WI38 (cell line): ENCODE results near the gene ZBTB16.

Source experiments
- H3K4me3 ChIP-seq: 2 replicates; pipeline ENCODE4 v1.5.1; 2011; ENCODE audit warnings: low read depth, mild to moderate bottlenecking, control low read depth, low read length
- CTCF ChIP-seq: IDR thresholded peaks from 2 replicates; pipeline ENCODE4 v1.5.1; 2012; ENCODE audit warnings: low read depth, mild to moderate bottlenecking, control low read depth, low read length

The ZBTB16 gene

DNA sequence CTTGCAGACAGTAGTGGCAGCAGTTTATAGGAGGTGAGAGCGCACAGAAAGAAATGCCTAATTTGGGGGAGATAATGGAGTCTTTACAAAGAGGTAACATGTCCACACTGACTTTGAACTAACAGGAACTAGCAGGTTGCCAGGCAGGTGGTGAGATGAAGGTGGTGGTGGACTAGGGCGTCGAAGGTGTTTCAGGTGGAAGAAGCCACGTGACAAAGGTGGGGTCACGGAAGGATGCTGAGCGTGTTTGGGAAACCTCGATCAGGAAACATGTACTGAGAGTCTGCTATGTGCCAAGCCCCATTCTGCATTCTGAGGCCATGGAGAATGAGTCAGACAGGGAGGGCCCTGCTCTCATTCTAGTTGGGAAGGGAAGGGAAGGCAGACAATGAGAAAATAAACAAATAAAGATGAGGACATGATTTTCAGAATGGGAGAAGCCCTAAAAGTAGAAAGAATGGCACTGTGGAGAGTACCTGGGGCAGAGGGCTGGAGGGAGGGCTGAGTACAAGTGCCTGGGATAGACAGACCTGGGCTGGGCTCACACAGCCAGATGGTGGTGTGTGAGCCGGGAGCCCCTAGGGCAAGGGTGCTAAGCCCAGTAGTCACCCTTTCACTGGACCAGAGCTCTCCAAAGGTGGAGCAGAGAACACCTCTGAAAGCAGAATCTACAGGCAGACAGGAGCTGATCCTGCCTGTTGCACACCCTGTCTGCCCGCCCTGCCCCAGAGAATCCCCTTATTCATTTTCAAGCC is 220.5 kb downstream of the ZBTB16 start:
- no peak for TF ChIP-seq CTCF
- no peak overlapping the region for H3K4me3 ChIP-seq

DNA sequence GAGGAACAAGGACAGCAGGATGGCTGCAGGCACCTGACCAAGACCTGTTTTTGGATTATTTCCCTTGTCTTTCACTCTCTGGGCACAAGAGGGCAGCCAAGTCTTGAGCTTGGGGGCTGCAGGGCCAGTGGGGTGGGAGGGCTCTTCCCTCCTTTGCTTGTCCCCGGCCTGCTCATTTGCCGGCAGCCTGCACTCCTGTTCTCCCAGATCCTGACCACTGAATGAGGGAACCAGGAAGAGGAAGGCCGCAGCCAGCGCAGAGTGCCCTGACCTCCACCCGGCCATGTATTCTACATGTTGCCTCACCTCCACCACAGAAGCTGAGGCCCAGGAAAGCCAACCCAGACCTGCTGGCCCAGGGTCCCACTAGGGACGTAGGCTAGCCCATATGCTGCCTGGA is 221.2 kb downstream of the ZBTB16 start:
- TF ChIP-seq CTCF = peak; percentile 64
- H3K4me3 ChIP-seq = no peak overlapping the region

DNA sequence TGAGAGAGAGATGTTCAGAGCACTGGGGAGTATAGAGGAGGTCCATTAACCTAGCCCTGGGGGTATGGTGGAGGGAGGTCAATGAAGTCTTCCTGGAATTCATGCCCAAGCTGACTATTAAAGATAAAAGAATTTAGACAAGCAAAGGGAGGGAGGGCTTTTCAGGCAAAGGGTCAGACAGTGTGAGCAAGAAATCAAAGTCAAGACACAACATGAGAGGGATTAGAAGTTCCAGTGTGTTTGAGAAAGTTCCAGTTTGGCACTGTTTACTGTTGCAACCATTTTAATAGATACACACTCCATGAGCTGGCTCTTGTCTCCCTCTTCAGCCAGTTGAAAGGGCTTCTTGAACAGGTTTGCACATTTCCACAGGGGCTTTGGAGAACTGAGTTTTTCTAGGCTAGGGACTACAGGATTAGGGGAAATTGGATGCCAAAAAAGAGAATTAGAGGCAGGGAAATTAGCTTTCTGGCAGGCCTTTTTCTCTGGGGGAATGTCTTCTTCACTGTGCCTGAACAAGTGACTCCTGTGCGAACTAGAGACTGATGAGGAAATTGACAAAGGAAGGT is 222.0 kb downstream of the ZBTB16 start:
- H3K4me3 ChIP-seq = no peak overlapping the region
- TF ChIP-seq CTCF = no peak

DNA sequence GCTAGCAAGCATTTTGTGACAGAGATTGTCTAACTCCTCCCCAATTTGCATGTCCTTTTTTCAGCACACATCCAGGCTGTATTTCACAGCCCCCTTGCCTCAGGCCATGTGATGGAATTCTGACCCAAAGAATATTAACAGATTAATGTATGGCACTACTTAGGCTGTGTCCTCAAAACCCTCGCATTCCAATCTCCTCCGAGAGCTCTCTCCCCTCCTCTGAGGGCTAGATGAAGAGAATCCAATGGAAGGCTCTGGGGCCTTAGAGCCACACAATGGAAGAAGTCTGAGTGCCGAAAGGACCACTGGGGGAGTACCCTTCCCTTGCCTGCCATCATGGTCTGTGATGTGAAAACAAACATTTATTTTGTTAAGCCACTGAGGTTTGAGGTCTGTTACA is 223.0 kb downstream of the ZBTB16 start:
- no peak for TF ChIP-seq CTCF

DNA sequence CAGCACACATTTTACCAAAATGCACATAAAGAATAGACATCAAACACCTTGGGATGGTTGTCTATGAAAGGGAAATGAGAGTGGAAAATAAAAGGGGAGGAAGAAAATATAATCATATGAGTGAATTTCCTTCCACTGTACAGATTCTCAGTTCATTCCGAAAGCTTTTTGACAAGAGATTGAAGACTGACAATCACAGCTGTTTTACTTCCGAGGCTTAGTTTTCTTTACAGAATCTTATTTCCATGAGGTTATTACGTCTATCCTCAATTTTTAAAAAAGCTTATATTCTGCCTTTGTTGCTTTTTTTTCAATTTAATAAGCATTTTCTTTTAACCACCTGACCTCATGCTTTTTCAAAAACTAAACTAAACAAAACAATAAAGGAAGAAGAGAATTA is 223.9 kb downstream of the ZBTB16 start:
- TF ChIP-seq CTCF = no peak
- H3K4me3 ChIP-seq = no peak overlapping the region

More for the DNA sequence above, 223.0 kb downstream of the ZBTB16 start:
- no peak overlapping the region for H3K4me3 ChIP-seq

DNA sequence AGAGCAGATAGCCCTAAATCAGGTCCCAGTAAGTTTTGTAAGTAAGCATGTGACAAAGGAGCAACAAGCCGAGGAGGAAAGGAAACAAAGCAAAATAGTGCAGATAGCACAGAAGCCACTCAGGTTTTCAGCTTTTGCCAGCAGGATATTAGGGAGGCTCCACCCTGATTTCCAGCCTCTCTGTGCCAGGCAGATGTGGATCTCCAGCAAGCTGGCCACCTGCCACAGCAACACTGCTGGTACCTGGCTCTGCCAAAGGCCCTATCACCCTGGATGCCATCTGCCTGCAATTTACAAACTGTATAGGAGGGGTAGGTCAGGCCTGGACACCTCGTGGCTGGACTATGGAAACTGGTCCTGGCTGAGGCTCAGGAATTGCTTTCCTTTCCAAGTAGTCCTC is 224.5 kb downstream of the ZBTB16 start:
- no peak for TF ChIP-seq CTCF
- no peak overlapping the region for H3K4me3 ChIP-seq

DNA sequence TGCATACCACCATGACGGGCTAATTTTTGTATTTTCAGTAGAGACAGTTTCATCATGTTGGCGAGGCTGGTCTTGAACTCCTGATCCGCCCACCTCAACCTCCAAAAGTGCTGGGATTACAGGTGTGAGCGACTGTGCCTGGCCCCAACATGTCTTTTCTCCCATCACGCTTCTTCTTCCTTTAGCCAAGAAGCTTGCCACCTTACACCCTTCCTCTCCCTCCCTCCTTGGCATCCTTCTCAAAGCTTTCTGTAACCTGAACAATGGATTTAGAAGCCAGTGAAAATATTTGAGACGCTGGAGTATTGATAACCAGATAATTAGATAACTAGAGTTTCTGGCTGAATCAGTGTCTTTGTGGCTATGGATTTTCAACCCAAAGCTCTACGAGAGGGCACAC is 225.4 kb downstream of the ZBTB16 start:
- TF ChIP-seq CTCF = no peak
- no peak overlapping the region for H3K4me3 ChIP-seq
